HuH-7.5 (cell line): ENCODE measurements around the gene FGR.
A peak's percentile ranks its signal among the peaks of the same experiment; 100 is the strongest.
"Not testable (repeated sequence)": the region's sequence is repeated elsewhere in the genome, so short reads cannot be mapped to it uniquely, and the experiment has no call there.

Source experiments
- DNase-seq: peaks from one replicate; pipeline ENCODE4 v3.0.0; 2011; ENCODE audit warnings: low spot score

Gene FGR

DNA sequence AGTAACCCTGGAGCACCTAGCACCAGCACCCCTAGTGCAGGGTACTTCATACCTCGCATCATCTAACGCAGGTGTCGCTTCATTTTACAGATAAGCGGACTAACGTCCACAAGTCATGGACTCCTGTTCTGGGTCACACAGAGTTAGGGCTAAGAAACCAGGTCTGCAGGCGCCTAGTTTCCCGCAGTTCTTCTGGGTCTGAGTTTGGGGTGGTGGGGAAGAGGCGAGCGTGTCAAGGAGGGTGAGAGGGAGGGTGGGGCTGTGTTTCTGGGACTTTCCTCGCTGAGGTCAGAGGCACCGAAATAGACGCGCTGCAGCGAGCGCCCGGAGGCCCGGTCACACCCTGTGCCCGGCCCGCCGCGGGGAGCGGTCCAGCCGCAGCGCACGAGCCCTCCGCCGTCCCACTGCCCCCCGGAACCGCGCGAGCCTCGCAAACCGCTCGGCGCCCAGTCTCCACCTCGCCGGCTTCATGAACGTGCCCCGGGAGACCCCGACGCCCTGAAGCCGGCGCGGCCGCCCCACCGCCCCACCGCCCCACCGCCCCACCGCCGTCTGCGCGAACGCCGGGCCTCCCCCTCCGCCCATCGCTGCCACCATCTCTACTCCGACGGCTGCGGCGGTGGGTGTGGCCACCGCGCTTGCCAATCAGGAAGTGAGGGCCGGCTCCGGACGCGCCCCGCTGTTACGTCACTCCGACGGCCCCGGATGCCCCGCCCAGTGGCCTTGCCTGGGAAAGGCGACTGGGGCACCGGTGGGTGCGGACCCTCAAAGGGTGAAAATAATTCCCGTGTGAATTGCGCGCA is 24.7 kb upstream of the FGR start:
- DNase-seq = peak; percentile 80

DNA sequence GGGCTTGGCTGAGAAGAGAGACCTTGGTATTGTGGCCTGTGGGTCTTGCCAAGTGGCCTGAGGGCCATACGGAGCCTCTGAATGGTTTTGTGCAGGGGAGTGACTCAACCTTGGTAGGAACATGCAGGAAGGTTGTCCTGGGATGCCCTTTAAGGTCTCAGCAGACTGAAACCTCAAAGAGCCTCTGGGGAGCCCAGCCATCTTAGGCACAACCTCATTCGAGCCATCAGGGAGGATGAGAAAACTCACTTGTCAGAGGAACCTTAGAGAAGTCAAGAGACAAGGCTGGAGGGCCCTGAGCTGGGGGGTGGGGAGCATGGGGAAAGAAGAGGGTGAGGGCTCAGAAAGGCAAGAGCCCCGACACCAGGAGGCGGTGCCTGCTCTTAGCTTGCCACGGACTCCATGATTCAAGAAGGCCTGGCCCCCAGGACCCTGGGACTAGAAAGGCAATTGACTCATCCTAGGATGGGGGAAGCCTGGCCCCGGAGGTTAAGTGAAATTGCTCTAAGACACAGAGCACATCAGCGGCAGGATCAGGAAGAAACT is 24.0 kb upstream of the FGR start:
- DNase-seq = no peak

DNA sequence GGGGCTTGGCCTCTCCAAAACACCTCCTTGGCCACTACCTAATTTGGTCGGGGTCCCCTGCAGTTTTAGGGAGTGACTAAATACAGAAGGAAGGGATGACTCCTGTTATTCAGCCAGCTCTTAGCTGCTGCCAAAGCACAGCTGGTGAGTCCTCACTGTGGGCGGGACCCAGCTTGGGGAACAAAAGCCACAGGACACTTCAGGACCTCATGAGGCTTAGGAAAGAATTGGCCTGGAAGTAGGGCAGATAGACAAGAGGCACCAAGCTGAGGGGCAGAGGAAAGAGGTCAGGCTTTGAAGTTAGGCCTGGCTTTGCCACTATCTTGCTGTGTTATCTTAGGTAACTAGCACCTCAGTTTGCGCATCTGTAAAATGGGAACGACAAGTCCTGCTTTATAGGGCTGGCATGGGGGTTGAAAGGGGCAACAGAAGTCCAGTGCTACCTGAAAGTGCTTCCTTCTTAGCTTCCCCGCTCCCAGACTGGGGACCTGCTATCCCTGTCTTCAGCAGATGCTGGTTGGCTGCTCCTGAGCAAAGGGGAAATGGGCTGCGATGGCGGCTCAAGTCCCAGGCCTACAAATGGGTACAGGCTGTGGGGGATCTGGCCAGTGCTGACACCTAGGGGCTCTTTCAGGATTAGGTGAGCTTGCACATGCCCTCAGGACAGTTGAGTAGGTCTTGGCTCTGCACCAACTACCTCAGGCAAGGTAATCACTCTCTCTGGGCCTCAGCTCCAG is 21.3 kb upstream of the FGR start:
- DNase-seq = no peak

DNA sequence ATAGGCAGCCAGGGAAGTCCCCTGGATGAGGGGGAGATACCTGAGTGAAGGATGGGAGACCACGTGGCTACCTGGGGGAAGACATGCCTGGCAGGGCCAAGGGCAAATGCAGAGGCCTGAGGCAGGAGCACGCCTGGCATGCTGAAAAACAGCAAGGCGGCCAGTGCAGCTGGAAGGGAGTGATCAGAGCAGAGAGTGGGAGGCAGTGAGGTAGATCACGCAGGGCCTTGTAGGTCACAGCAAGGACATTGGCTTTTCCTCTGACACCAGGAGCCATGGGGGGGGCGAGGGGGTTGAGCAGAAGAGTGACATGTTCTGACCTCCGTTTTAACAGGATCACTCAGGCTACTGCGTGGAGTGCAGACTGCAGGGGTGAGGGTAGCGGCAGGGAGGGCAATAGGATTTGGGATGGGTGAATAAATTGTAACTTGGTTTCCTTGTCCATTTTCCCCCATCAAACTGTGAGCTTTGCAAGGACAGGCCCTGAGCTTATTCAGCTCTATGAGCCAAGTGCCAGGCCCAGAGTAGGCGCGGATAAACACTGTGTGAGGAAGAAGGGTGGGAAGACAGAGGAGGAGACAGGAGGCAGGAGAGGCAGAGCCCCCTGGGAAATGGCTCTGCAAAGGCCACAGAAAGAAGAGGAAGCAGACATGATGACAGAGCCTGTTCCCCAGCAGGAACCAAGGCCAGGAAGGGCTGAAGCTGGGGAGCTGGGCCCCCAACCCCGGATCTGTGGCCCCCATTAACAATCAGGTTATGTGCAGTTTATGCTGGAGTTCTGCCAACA is 20.4 kb upstream of the FGR start:
- DNase-seq = no peak

DNA sequence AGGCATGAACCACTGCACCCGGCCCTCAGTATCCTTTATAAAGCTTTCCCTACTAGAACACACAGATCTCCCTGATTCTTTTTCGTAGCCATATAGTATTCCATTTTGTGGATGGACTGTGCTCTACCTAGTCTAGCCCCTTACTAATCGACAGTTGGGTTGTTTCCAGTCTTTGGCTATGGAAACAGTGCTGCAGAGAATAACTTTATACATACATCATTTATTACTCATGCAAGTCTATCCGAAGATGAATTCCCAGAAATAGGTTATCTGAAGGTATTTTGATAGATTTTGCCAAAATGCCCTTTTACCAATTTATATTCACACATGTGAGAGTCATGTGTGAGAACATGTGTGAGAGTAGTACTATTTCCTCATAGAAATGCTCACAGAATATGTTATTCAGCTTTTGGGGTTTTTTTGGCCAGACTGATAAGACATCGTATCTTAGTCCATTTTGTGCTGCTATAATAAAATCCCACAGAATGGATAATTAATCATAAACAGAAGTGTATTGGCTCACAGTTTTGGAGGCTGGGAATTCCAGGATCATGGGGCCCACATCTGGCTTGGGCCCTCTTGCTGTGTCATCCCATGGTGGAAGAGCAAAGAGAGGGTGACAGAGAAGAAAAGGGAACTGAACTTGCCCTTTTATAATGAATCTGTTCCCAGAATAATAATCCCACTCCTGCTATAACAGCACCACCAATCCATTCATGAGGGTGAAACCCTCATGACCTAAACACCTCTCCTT is 17.3 kb upstream of the FGR start:
- DNase-seq = no peak

DNA sequence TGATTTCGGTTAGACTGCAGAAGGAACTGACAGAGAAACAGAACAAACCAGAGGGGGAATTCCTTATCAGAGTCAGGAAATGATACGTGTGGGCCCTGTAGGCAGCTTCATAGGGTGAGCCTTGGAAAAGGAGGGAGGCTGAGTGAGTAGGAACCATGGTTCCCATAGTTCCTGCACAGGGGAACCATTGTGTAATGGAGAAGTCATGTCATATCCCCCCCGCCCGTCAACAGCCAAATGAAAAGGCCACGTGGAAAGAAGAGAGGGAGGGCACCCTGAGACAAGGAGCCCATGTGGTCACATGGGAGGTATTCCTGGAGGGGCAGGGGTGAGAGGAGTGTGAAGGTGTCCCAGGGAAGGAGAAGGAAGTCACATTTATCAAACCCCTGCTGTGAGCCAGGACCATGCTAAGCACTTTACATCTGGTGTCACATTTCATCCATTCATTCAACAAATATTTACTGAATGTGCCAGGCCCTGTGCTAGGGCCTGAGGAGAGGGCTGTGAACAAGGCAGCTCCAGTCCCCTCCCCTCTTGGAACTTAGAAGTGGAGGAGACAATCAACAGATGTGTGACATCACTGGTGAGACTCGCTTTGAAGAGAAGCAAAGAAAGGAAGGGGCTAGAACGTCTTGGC is 15.7 kb upstream of the FGR start:
- DNase-seq = no peak

DNA sequence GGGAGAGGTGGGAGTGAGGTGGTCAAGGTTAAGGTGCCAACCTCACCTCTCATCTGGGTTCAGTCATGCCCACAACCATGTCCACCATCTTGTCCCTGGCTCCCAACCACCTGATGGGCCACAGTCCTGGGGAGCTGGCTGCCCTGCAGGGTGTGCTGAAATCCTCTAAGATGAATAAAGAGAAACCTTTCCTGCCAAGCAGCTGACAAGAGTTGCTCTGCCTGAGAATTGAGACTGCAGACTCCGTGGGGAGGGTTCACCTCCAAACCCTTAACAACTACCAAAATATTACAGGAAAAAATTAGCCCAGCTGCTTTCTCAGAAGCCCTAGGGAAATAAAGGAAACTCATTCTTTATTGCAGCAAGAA is 15.2 kb upstream of the FGR start:
- no peak for DNase-seq

DNA sequence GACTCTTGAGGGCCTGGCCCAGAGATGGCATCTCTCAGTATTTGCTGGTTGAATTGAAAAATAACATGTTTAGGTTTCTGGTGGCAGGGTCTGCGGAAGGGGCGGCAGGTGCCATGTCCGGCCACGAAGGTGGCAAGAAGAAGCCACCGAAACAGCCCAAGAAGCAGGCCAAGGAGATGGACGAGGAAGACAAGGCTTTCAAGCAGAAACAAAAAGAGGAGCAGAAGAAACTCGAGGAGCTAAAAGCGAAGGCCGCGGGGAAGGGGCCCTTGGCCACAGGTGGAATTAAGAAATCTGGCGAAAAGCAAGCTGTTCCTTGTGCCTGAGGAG is 14.3 kb upstream of the FGR start:
- DNase-seq = no peak

DNA sequence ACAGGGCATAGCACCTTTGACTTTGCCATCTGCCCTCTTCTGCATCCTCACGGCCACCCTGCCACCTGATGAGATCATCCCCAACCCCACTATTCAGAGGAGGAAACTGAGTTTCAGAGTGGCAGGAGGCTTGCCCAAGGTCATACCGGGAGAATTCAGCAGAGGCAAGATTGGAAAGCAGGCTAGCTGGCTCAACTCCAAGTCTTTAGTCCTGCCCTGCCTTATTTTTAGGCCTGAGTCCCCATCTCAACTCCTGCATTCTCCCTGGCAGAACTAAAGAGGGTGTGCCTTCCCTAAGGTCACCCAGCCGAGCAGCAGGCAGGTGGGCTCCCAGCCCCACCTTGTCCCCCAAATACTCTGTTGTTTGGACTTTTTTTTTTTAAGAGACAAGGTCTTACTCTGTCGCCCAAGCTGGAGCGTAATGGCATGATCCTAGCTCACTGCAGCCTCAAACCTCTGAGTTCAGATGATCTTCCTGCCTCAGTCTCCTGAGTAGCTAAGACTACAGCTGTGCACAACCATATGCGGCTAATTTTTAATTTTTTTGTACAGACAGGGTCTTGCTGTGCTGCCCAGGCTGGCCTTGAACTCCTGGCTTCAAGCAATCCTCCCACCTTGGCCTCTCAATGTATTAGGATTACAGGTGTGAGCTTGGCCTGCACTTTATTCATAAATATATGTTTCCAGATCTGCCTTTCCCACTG is 13.8 kb upstream of the FGR start:
- no peak for DNase-seq

DNA sequence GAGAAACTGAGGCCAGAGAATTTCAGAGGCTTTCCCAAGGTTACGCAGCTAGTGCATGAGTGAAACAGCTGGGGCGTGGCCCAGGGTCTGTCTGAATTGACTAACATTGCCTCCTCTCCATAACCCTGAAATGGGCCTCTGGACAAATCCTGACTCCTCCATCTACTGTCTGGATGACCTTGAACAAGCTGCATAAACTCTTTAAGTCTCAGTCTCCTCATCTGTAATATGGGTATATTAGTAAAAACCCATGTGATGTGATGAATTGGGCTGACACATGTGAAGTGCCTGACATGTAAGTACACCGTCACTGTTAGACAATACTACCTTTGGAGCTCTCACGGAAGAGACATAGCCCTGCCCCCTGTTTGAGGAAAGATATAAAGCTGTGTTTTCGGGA is 12.3 kb upstream of the FGR start:
- no peak for DNase-seq

DNA sequence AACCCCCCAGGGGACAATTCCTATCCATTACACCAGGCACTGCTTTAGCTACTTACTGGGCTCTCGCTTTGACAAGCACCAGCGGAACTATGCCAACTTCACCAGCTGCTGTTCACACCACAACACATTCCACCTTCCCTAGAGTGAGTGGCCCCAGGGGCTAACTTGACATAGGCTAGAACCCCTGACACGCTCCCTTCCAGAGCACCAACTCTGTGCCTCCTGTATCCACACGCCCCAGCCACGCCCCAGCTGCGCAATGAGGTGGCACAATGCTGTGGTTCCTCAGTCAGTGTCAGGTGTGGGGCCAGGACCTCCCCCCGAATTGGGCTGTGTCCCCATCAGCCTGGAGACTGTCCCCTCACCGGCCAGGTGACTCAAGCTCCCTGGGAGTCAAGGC is 11.7 kb upstream of the FGR start:
- DNase-seq = no peak

DNA sequence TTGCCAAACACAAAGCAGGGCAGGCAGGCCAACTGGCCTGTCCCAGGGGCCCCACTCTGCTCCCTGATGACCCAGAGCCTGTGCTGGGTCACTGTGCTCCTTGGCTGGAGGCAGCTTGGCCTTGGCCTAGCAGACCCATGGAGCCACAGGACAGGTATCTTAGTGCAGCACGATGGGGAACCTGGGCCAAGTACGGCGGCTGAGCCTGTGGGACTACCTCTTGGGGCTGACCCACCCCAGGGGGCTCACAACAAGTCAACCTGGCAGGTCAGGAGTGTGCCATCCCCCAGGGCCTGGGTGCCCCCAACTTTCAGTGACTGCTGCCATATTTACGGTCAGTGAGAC is 10.1 kb upstream of the FGR start:
- DNase-seq = no peak

DNA sequence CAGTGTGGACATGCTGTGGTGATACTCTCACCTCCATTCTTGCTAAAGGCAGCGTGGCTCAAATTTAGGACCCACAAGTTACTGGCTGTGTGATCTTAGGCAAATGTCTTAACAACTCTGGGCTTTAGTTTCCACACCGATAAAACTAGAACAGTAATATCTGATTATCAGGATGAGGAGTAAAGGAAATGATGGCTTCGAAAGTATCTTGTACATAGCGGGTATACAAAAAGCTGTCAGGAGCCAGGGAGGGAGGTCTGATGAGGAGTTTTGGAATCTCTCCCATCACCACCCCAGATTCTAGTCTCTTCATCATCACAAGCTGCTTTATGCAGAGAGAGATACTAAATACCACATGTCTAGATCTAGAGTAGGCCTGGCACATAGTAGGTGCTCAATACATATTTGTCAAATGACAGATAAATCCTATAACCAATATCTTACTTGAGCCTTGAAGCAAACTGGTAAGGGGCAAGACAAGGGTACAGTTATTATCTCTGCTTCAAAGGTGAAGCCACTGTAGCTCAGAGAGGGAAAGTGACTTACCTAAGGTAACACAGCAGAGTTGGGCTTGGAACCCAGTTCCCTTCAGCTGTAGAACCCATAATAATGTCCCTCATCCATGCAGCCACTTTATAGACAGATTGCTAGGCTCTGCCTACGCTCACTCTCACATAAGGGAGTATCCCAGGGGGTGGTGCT is 9.5 kb upstream of the FGR start:
- DNase-seq = no peak

DNA sequence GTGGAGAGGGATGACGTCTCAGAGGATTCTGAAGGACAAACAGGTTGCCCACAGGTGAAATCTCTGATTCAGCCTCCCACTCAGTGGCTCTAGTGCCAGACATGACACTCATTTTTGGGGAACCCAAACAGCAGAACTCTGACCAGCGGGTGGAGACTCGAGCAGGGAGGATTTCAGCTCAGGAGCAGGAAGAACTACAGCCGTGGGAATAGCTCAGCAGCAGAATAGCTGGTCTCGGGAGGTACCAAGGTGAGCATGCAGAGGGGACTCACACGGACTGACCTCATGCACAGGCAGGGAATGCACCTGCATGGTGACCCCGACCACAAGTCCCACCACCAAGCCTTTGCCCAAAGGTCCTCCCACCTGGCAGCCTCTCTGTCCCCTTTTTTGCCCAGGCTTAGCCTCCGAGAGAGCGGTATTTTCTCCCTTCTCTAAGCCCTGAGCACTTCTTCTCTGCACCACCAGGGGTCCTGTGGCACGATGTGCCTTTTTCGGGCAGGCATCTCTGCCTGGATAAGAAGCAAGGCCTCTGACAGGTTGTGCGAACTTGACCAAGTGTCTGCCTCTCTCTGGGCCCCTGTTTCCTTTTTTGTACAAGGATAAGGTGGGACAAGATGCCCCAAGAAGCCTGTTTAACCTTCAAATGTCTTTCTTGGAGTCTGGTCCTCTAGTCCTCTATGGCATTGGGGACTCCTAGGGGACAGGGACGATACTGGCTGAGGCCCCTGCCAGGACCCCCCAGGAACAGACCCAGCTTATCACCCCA is 8.8 kb upstream of the FGR start:
- peak; percentile 61 for DNase-seq

DNA sequence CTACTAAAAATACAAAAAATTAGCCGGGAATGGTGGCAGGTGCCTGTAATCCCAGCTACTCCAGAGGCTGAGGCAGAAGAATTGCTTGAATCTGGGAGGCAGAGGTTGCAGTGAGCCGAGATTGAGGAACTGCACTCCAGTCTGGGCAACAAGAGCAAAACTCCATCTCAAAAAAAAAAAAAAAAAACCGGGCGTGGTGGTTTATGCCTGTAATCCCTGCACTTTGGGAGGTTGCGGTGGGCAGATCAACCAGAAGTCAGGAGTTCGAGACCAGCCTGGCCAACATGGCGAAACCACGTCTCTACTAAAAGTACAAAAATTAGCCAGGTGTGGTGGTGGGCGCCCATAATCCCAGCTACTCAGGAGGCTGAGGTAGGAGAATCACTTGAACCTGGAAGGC is 5.5 kb upstream of the FGR start:
- not testable (repeated sequence) for DNase-seq

DNA sequence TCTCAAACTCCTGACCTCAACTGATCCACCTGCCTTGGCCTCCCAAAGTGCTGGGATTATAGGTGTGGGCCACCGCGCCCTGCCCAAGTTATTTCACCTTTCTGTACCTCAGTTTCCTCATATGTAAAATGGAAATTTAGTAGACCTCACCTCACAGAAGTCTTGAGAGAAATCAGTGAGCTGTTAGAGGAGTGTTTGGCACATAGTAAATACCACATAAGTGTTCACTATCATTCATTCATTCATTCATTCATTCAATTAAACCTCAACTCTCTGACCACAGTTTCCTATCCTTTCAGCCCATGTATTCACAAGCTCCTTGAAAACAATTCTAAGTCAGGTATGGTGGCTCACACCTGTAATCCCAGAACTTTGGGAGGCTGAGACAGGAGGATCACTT is 3.8 kb upstream of the FGR start:
- DNase-seq = no peak

DNA sequence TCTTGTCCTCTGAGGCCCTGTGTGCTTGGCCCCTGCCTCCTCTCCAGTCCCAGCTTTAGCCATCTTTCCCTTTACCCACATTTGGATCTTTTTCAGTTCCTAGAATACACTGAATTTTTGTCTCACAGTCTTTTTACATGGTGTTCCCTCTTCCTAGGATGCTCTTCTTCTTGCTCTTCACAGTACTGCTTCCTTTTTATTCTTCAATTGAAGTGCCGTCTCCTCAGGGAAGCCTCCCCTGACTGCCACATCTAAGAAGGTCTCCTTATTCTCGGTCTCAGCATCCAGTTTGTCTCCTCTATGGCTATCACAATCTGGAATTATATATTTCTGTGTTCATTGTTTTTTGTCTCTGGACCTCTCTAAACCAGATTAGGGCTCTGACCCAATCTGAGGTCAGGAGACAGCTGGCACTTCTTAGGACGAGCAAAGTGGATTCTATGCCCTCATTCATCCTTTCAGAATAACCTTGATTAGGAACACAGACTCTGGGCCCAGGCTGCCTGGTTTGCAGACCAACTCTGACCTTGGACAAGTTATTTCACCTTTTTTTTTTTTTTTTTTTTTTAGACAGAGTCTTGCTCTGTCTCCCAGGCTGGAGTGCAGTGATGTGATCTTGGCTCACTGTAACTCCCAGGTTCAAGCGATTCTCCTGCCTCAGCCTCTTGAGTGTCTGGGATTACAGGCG is 3.2 kb upstream of the FGR start:
- DNase-seq = no peak

DNA sequence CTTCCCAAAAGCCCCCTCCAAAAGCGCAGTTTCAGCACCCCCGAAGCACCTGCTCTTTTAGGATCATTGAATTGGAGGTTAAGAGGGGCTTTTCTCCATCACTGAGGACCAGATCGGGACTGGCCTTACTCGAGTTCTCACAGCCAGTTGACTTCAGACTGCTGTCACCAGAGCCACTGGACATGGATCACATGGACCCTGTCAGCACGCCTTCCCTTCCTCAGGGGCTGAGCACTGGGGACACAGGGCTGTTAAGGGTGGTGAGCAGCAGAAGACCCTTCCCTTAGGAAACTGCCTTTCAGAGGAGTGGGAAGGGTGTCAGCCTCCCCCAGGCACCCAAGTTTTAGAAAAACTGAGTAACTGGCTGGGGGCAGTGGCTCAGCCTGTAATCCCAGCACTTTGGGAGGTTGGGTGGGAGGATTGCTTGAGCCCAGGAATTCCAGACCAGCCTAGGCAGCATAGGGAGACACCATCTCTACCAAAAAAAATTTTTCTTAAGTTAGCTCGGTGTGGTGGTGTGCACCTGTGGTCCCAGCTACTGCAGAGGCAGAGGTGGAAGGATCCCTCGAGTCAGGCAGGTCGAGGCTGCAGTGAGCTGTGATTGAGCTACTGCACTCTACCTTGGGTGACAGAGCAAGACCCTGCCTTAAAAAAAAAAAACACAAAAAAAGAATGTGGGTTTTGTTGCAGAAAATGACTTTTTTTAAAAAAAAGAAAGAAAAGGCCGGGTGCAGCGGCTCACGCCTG is 584 bp upstream of the FGR start:
- no peak for DNase-seq
